SK-N-MC (cell line): ENCODE results near the gene PDE5A.

Experiments used
- EZH2 ChIP-seq: fragments of 200-600 bp; sonication (generic); IDR thresholded peaks from one replicate; pipeline ENCODE4 v1.6.1; 2017; ENCODE audit warnings: antibody characterized with exemption
- POLR2AphosphoS5 ChIP-seq: IDR thresholded peaks from 2 replicates; pipeline ENCODE4 v1.6.1; 2012; ENCODE audit warnings: mild to moderate bottlenecking, low read depth, low read length, borderline replicate concordance

GRCh38 chr4:119512398-119512797 is 116.2 kb downstream of the PDE5A start:
- no peak for TF ChIP-seq EZH2
- no peak for TF ChIP-seq POLR2AphosphoS5
